H9 (cell line): ENCODE data around the gene RHOA. TPM values are rescaled to one million over a fixed set of nuclear protein-coding genes. Genes with fewer than 3 reads are reported as not detected.

Experiments
- DNase-seq: peaks from one replicate; pipeline ENCODE4 v3.0.0-alpha.2; 2017
- H2AFZ ChIP-seq: one replicate; pipeline ENCODE4 v1.6.1; 2013; ENCODE audit warnings: mild to moderate bottlenecking, low read length, control low read depth, moderate library complexity
- H2AK5ac ChIP-seq: 2 replicates; pipeline ENCODE4 v1.6.1; 2013; ENCODE audit warnings: low read length, control low read depth, mixed read lengths; ENCODE audit not compliant: insufficient read length
- H2BK120ac ChIP-seq: one replicate; pipeline ENCODE4 v1.6.1; 2013; ENCODE audit warnings: low read depth, mild to moderate bottlenecking, low read length, control low read depth, inconsistent platforms; ENCODE audit not compliant: poor library complexity, severe bottlenecking
- H2BK12ac ChIP-seq: 2 replicates; pipeline ENCODE4 v1.6.1; 2013; ENCODE audit warnings: low read length, control low read depth, mixed read lengths, low read depth; ENCODE audit not compliant: insufficient read length
- H2BK15ac ChIP-seq: 2 replicates; pipeline ENCODE4 v1.6.1; 2013; ENCODE audit warnings: low read depth, low read length, control low read depth
- H2BK20ac ChIP-seq: one replicate; pipeline ENCODE4 v1.6.1; 2013; ENCODE audit warnings: low read depth, mild to moderate bottlenecking, low read length, control low read depth, inconsistent platforms; ENCODE audit not compliant: poor library complexity, severe bottlenecking
- H2BK5ac ChIP-seq: 2 replicates; pipeline ENCODE4 v1.6.1; 2013; ENCODE audit warnings: low read length, control low read depth, mixed read lengths; ENCODE audit not compliant: insufficient read length
- H3K14ac ChIP-seq: 2 replicates; pipeline ENCODE4 v1.6.1; 2013; ENCODE audit warnings: low read length, control low read depth; ENCODE audit not compliant: insufficient read depth
- H3K18ac ChIP-seq: 2 replicates; pipeline ENCODE4 v1.6.1; 2013; ENCODE audit warnings: low read depth, mild to moderate bottlenecking, mixed read lengths, low read length, control low read depth; ENCODE audit not compliant: insufficient read length
- H3K23ac ChIP-seq: 2 replicates; pipeline ENCODE4 v1.6.1; 2013; ENCODE audit warnings: low read length, control low read depth, mixed read lengths, low read depth; ENCODE audit not compliant: insufficient read length
- H3K23me2 ChIP-seq: 2 replicates; pipeline ENCODE4 v1.6.1; 2013; ENCODE audit warnings: low read depth, mild to moderate bottlenecking, mixed read lengths, low read length, control low read depth; ENCODE audit not compliant: insufficient read length, poor library complexity, severe bottlenecking
- H3K27ac ChIP-seq: 2 replicates; pipeline ENCODE4 v1.5.1; 2013; ENCODE audit warnings: low read length, control low read depth, mixed read lengths, low read depth; ENCODE audit not compliant: insufficient read length
- H3K27me3 ChIP-seq: 2 replicates; pipeline ENCODE4 v1.6.1; 2013; ENCODE audit warnings: low read length, control low read depth, inconsistent platforms; ENCODE audit not compliant: insufficient read depth
- H3K4ac ChIP-seq: 2 replicates; pipeline ENCODE4 v1.6.1; 2013; ENCODE audit warnings: low read depth, mild to moderate bottlenecking, control low read depth, inconsistent platforms, low read length, moderate library complexity
- H3K4me1 ChIP-seq: 2 replicates; pipeline ENCODE4 v1.6.1; 2013; ENCODE audit warnings: low read length, control low read depth, inconsistent platforms; ENCODE audit not compliant: insufficient read depth
- H3K4me2 ChIP-seq: 2 replicates; pipeline ENCODE4 v1.6.1; 2013; ENCODE audit warnings: low read length, control low read depth, mixed read lengths; ENCODE audit not compliant: insufficient read length, insufficient read depth
- H3K56ac ChIP-seq: 2 replicates; pipeline ENCODE4 v1.6.1; 2013; ENCODE audit warnings: low read depth, mild to moderate bottlenecking, mixed read lengths, low read length, control low read depth; ENCODE audit not compliant: insufficient read length
- H3K79me1 ChIP-seq: 2 replicates; pipeline ENCODE4 v1.6.1; 2013; ENCODE audit warnings: low read depth, mild to moderate bottlenecking, moderate library complexity, low read length, control low read depth, inconsistent platforms; ENCODE audit not compliant: insufficient read depth, poor library complexity, severe bottlenecking
- H3K79me2 ChIP-seq: 2 replicates; pipeline ENCODE4 v1.6.1; 2013; ENCODE audit warnings: low read length, control low read depth, inconsistent platforms; ENCODE audit not compliant: insufficient read depth
- H3K9ac ChIP-seq: 2 replicates; pipeline ENCODE4 v1.6.1; 2013; ENCODE audit warnings: low read length, control low read depth, mixed read lengths; ENCODE audit not compliant: insufficient read length; ENCODE audit errors: extremely low read depth
- H3K9me3 ChIP-seq: one replicate; pipeline ENCODE4 v1.6.1; 2013; ENCODE audit warnings: low read depth, low read length, inconsistent platforms; ENCODE audit not compliant: control insufficient read depth
- H3T11ph ChIP-seq: one replicate; pipeline ENCODE4 v1.6.1; 2013; ENCODE audit warnings: mild to moderate bottlenecking, low read length, control low read depth, inconsistent platforms
- H4K20me1 ChIP-seq: one replicate; pipeline ENCODE4 v1.6.1; 2013; ENCODE audit not compliant: control insufficient read depth, insufficient read length, insufficient read depth
- H4K5ac ChIP-seq: 2 replicates; pipeline ENCODE4 v1.6.1; 2013; ENCODE audit warnings: low read depth, mild to moderate bottlenecking, mixed read lengths, low read length, control low read depth; ENCODE audit not compliant: insufficient read length
- H4K8ac ChIP-seq: replicated peaks from 2 replicates; pipeline ENCODE4 v1.6.1; 2013; ENCODE audit warnings: low read length, control low read depth, mixed read lengths, low read depth; ENCODE audit not compliant: insufficient read length
- H4K91ac ChIP-seq: 2 replicates; pipeline ENCODE4 v1.6.1; 2013; ENCODE audit warnings: low read depth, mild to moderate bottlenecking, moderate library complexity, mixed read lengths, low read length, control low read depth; ENCODE audit not compliant: insufficient read length
- H3K27ac Mint-ChIP-seq, 3 experiments: 2 replicates in 2 of 3; 3 replicates in 1 of 3; pipeline ENCODE4 v1.8.0; 2020 to 2021; ENCODE audit warnings: mixed read lengths in 3 of 3, mild to moderate bottlenecking in 1 of 3, moderate library complexity in 1 of 3
- H3K27me3 Mint-ChIP-seq: 2 replicates; pipeline ENCODE4 v1.8.0; 2021; ENCODE audit warnings: low read depth, mild to moderate bottlenecking, moderate library complexity, mixed read lengths
- H3K36me3 Mint-ChIP-seq, 3 experiments: 2 replicates in 2 of 3; 3 replicates in 1 of 3; pipeline ENCODE4 v1.8.0; 2020 to 2021; ENCODE audit warnings: low read depth in 3 of 3, mixed read lengths in 3 of 3; ENCODE audit not compliant: insufficient read depth in 1 of 3
- H3K4me1 Mint-ChIP-seq, 2 experiments: 2 replicates each; pipeline ENCODE4 v1.8.0; 2020; ENCODE audit warnings: mixed read lengths in 2 of 2
- H3K4me3 Mint-ChIP-seq, 2 experiments: 2 replicates in 1 of 2; 3 replicates in 1 of 2; pipeline ENCODE4 v1.8.0; 2020 to 2021; ENCODE audit warnings: mild to moderate bottlenecking in 2 of 2, mixed read lengths in 2 of 2, moderate library complexity in 1 of 2
- H3K9me3 Mint-ChIP-seq, 2 experiments: 2 replicates in 1 of 2; 3 replicates in 1 of 2; pipeline ENCODE4 v1.8.0; 2020; ENCODE audit warnings: mild to moderate bottlenecking in 2 of 2, mixed read lengths in 2 of 2, moderate library complexity in 1 of 2
- CTCF ChIP-seq: fragments of 200-600 bp; sonication (generic); conservative IDR thresholded peaks from 3 replicates; pipeline ENCODE4 v1.8.0; 2021; ENCODE audit warnings: antibody characterized with exemption, mild to moderate bottlenecking
- WGBS: extraction: QIAGEN DNeasy Blood & Tissue Kit; methylation state at CpG from one replicate; pipeline ENCODE4 v1.1.7; 2013; ENCODE audit warnings: missing lambda C conversion rate, low lambda C conversion rate, mixed read lengths; ENCODE audit not compliant: insufficient read length; ENCODE audit errors: extremely low coverage; 5-methylcytosine and 5-hydroxymethylcytosine counted together
- total RNA-seq: library from RNA; stranded (reverse); gene quantifications from 2 replicates; pipeline ENCODE4 v1.2.1, GENCODE V29; 2021

RHOA gene
- total RNA-seq, 1 experiment from 2014 or later, result 403 TPM

- Histone ChIP-seq H3K9me3 (no peaks in the 10 kb centered on the region), H4K20me1 (no peaks in the 10 kb centered on the region), H2AK5ac (no peak overlapping the region), H3K23ac (no peak overlapping the region), H4K8ac (no peak overlapping the region), H2BK120ac (no peak overlapping the region), H3K27me3 (no peaks in the 10 kb centered on the region), H3K4me2 (no peak overlapping the region), H4K91ac (no peak overlapping the region), H3K18ac (no peak overlapping the region), H3K23me2 (peaks cover 6% of the 10 kb centered on the region), H3K56ac (no peak overlapping the region), H2BK5ac (no peak overlapping the region), H3K79me2 (no peaks in the 10 kb centered on the region; the same call in 1 of the 2 replicates), H3K27ac (no peak overlapping the region), H2BK12ac (no peak overlapping the region), H3K4ac (no peak overlapping the region), H2BK15ac (no peak overlapping the region), H3K4me1 (no peaks in the 10 kb centered on the region; the same call in 1 of the 2 replicates), H3K79me1 (no peaks in the 10 kb centered on the region), H3K14ac (no peak overlapping the region), H3T11ph (no peak overlapping the region), H2BK20ac (no peak overlapping the region), H3K9ac (no peak overlapping the region), H4K5ac (no peak overlapping the region), H2AFZ (no peak overlapping the region)
- Mint-ChIP-seq H3K36me3 (peaks cover 9 to 29% (median 18%) of the 10 kb centered on the region in 3 experiments), H3K4me3 (no peak overlapping the region), H3K9me3 (peaks cover 0 to 2% of the 10 kb centered on the region in 2 experiments; a peak in 1 of 5 replicates), H3K27ac (peak overlapping the region in 1 of 3 experiments; percentile 5; a peak in 1 of 7 replicates), H3K27me3 (peaks cover 3% of the 10 kb centered on the region; the same call in 1 of the 2 replicates), H3K4me1 (peaks cover 9 to 12% of the 10 kb centered on the region in 2 experiments)
- no peak for TF ChIP-seq CTCF
- no CpG with 5 or more reads among the region's 5 CpGs for WGBS
- DNase-seq, result no peak
Observed at GRCh38 chr3:49352890-49353421, 58.8 kb downstream of the RHOA start.
